Transverse colon (tissue), 4 donors: ENCODE data around the gene IPO8.

Source experiments
- CTCF ChIP-seq, 5 experiments: fragments of 200-600 bp in 3 of 5; fragments of 450-650 bp in 2 of 5; sonication (generic) in 3 of 5; IDR thresholded peaks; 1 replicate in 2 of 5; 2 replicates in 3 of 5; pipeline ENCODE4 v1.5.1; 2016 to 2017; ENCODE audit warnings: antibody characterized with exemption in 5 of 5, inconsistent platforms in 3 of 5, mild to moderate bottlenecking in 2 of 5, moderate library complexity in 1 of 5
- EP300 ChIP-seq: sonication (generic); formaldehyde crosslinking; IDR thresholded peaks from one replicate; pipeline ENCODE4 v1.6.1; 2017; ENCODE audit warnings: antibody characterized with exemption, low read depth
- POLR2AphosphoS5 ChIP-seq, 3 donors: sonication (generic); formaldehyde crosslinking; IDR thresholded peaks; one replicate each; pipeline ENCODE4 v1.6.1; 2016; ENCODE audit warnings: antibody characterized with exemption in 3 of 3

GRCh38 chr12:30740274-30740673 is 44.6 kb upstream of the IPO8 start:
- TF ChIP-seq POLR2AphosphoS5 (IDR thresholded peaks at IDR 0.05) (no peak), CTCF (IDR thresholded peaks at IDR 0.05) (no peak), EP300 (no peak)
